ENCODE measurements around the gene KDM7A.

- TF ChIP-seq CREB5 (CRISPR knock-in tag; IDR thresholded peaks at IDR 0.05; ENCODE audit: low read depth) (no peak), TCF4 (CRISPR knock-in tag; IDR thresholded peaks at IDR 0.05; ENCODE audit: borderline replicate concordance) (no peak), POU6F1 (CRISPR knock-in tag; IDR thresholded peaks at IDR 0.05; ENCODE audit: borderline replicate concordance, low read depth) (no peak), RARB (CRISPR knock-in tag; IDR thresholded peaks at IDR 0.05) (no peak), PATZ1 (CRISPR knock-in tag; IDR thresholded peaks at IDR 0.05; ENCODE audit: borderline replicate concordance) (no peak), SNAI2 (CRISPR knock-in tag; IDR thresholded peaks at IDR 0.05) (no peak), CSRNP3 (CRISPR knock-in tag; IDR thresholded peaks at IDR 0.05) (no peak), TSHZ2 (CRISPR knock-in tag; IDR thresholded peaks at IDR 0.05) (no peak), ZNF70 (CRISPR knock-in tag; IDR thresholded peaks at IDR 0.05) (no peak), ZC3H10 (CRISPR knock-in tag; IDR thresholded peaks at IDR 0.05) (no peak), ZFP30 (CRISPR knock-in tag; IDR thresholded peaks at IDR 0.05) (no peak), ZFP3 (CRISPR knock-in tag; IDR thresholded peaks at IDR 0.05) (no peak), BACH2 (CRISPR knock-in tag; IDR thresholded peaks at IDR 0.05; ENCODE audit: borderline replicate concordance) (no peak), TOX (CRISPR knock-in tag; IDR thresholded peaks at IDR 0.05; ENCODE audit: borderline replicate concordance) (no peak)
These were observed 134.5 kb downstream of the KDM7A start for GRCh38 chr7:140042386-140042670.

All from SK-N-SH treated with all-trans-retinoic acid at 6 μM for 48 hours (cell line).